Activated naive CD8-positive, alpha-beta T cell treated with anti-CD3 and anti-CD28 coated beads, Interleukin-2, amount 10 ng/mL, durations not matched to agents 7 days and 5 days (primary cell): ENCODE measurements around the gene DRAM2. TPM values are rescaled to one million over a fixed set of nuclear protein-coding genes. Genes with fewer than 3 reads are reported as not detected.

Source experiments
- ATAC-seq: fragments of 150-1000 bp; cut with Tn5 transposase; one replicate; pipeline ENCODE4 v1.10.0; 2021; ENCODE audit warnings: low read depth, moderate library complexity
- POLR2A ChIA-PET: fragments of 350-600 bp; sonication (Branson Sonifier 250); formaldehyde crosslinking; loops from one replicate; lab custom pipeline; 2021; ENCODE audit warnings: antibody characterized with exemption; lab: Charles Lee
- DNase-seq: peaks from one replicate; pipeline ENCODE4 v3.0.0; 2021
- H3K27ac Mint-ChIP-seq: one replicate; pipeline ENCODE4 v1.8.0; 2022; ENCODE audit warnings: mild to moderate bottlenecking, mixed read lengths
- H3K27me3 Mint-ChIP-seq: one replicate; pipeline ENCODE4 v1.8.0; 2022; ENCODE audit warnings: mild to moderate bottlenecking, moderate library complexity, mixed read lengths
- H3K36me3 Mint-ChIP-seq: one replicate; pipeline ENCODE4 v1.8.0; 2021; ENCODE audit warnings: mild to moderate bottlenecking, mixed read lengths
- H3K4me1 Mint-ChIP-seq: one replicate; pipeline ENCODE4 v1.8.0; 2021; ENCODE audit warnings: mixed read lengths
- H3K4me3 Mint-ChIP-seq: one replicate; pipeline ENCODE4 v1.8.0; 2022; ENCODE audit warnings: mild to moderate bottlenecking, moderate library complexity, mixed read lengths
- H3K9me3 Mint-ChIP-seq: one replicate; pipeline ENCODE4 v1.8.0; 2021; ENCODE audit warnings: mixed read lengths
- total RNA-seq, 2 experiments: library from RNA; stranded (reverse); gene quantifications; one replicate each; pipeline ENCODE4 v1.2.3, GENCODE V29; 2021

The DRAM2 gene
- total RNA-seq, 2 experiments from 2014 or later = 36.7 to 37.1 TPM

GRCh38 chr1:111161843-111162487, 22.1 kb upstream of the DRAM2 start:
- Mint-ChIP-seq H3K27ac (no peak overlapping the region), H3K4me1 (peaks cover 8% of the 10 kb centered on the region), H3K9me3 (no peaks in the 10 kb centered on the region), H3K36me3 (peaks cover 27% of the 10 kb centered on the region), H3K27me3 (no peaks in the 10 kb centered on the region), H3K4me3 (no peak overlapping the region)
- POLR2A ChIA-PET = no interaction called here
- DNase-seq = no peak
- ATAC-seq = no peak

GRCh38 chr1:111157431-111157830, 17.5 kb upstream of the DRAM2 start:
- ATAC-seq (no peak), DNase-seq (no peak)
- H3K4me3 Mint-ChIP-seq = no peak overlapping the region
- no peaks in the 10 kb centered on the region for H3K9me3 Mint-ChIP-seq
- H3K4me1 Mint-ChIP-seq = peaks cover 27% of the 10 kb centered on the region
- no peaks in the 10 kb centered on the region for H3K27me3 Mint-ChIP-seq
- H3K36me3 Mint-ChIP-seq = peaks cover 48% of the 10 kb centered on the region
- POLR2A ChIA-PET = no interaction called here
- no peak overlapping the region for H3K27ac Mint-ChIP-seq

GRCh38 chr1:111154021-111154999, 14.4 kb upstream of the DRAM2 start:
- ATAC-seq = no peak
- no peak for DNase-seq
- H3K4me1 Mint-ChIP-seq = peaks cover 37% of the 10 kb centered on the region
- no peaks in the 10 kb centered on the region for H3K9me3 Mint-ChIP-seq
- H3K27ac Mint-ChIP-seq = no peak overlapping the region
- no peak overlapping the region for H3K4me3 Mint-ChIP-seq
- POLR2A ChIA-PET = no interaction called here
- H3K36me3 Mint-ChIP-seq = peaks cover 57% of the 10 kb centered on the region
- no peaks in the 10 kb centered on the region for H3K27me3 Mint-ChIP-seq

GRCh38 chr1:111151838-111152237, 11.9 kb upstream of the DRAM2 start:
- Mint-ChIP-seq H3K4me1 (peaks cover 42% of the 10 kb centered on the region), H3K9me3 (no peaks in the 10 kb centered on the region), H3K36me3 (peaks cover 66% of the 10 kb centered on the region), H3K27me3 (no peaks in the 10 kb centered on the region), H3K4me3 (peak overlapping the region; percentile 15), H3K27ac (peak overlapping the region; percentile 40)
- no peak for ATAC-seq
- POLR2A ChIA-PET = no interaction called here
- DNase-seq = no peak

- H3K36me3 Mint-ChIP-seq = peaks cover 52% of the 10 kb centered on the region
Observed at GRCh38 chr1:111148376-111148881, 8.5 kb upstream of the DRAM2 start.

GRCh38 chr1:111147948-111148347, 8.1 kb upstream of the DRAM2 start:
- Mint-ChIP-seq H3K9me3 (no peaks in the 10 kb centered on the region), H3K27ac (no peak overlapping the region), H3K4me1 (peaks cover 38% of the 10 kb centered on the region), H3K4me3 (no peak overlapping the region), H3K27me3 (no peaks in the 10 kb centered on the region), H3K36me3 (peaks cover 48% of the 10 kb centered on the region)
- DNase-seq (no peak), ATAC-seq (no peak)
- POLR2A ChIA-PET = interaction anchor here (0.7 to 0.9 kb wide), 2 partner anchors 44 to 52 kb away, joined by 3 to 4 read pairs; no protein-coding TSS in a partner anchor

More at GRCh38 chr1:111148376-111148881, 8.5 kb upstream of the DRAM2 start:
- POLR2A ChIA-PET = interaction anchor here (0.7 to 1.0 kb wide), 3 partner anchors 43 to 51 kb away, joined by 3 to 4 read pairs (median 3); no protein-coding TSS in a partner anchor
- DNase-seq (no peak), ATAC-seq (no peak)
- H3K27me3 Mint-ChIP-seq = no peaks in the 10 kb centered on the region
- peaks cover 41% of the 10 kb centered on the region for H3K4me1 Mint-ChIP-seq
- H3K9me3 Mint-ChIP-seq = no peaks in the 10 kb centered on the region
- no peak overlapping the region for H3K27ac Mint-ChIP-seq
- H3K4me3 Mint-ChIP-seq = no peak overlapping the region

GRCh38 chr1:111145963-111146768, 6.3 kb upstream of the DRAM2 start:
- H3K4me3 Mint-ChIP-seq = no peak overlapping the region
- H3K27ac Mint-ChIP-seq = no peak overlapping the region
- no peaks in the 10 kb centered on the region for H3K27me3 Mint-ChIP-seq
- no peaks in the 10 kb centered on the region for H3K9me3 Mint-ChIP-seq
- peaks cover 35% of the 10 kb centered on the region for H3K36me3 Mint-ChIP-seq
- POLR2A ChIA-PET = interaction anchor here (1.1 to 1.2 kb wide), 2 partner anchors 24 to 45 kb away, joined by 3 to 4 read pairs; no protein-coding TSS in a partner anchor
- H3K4me1 Mint-ChIP-seq = peaks cover 36% of the 10 kb centered on the region
- ATAC-seq = no peak
- no peak for DNase-seq

GRCh38 chr1:111145542-111145941, 5.6 kb upstream of the DRAM2 start:
- Mint-ChIP-seq H3K9me3 (no peaks in the 10 kb centered on the region), H3K4me3 (no peak overlapping the region), H3K27ac (no peak overlapping the region), H3K27me3 (no peaks in the 10 kb centered on the region), H3K36me3 (peaks cover 34% of the 10 kb centered on the region), H3K4me1 (peaks cover 38% of the 10 kb centered on the region)
- POLR2A ChIA-PET = no interaction called here
- no peak for DNase-seq
- no peak for ATAC-seq

- H3K4me3 Mint-ChIP-seq = peak overlapping the region; percentile 26
- ATAC-seq = no peak
- no peaks in the 10 kb centered on the region for H3K27me3 Mint-ChIP-seq
- POLR2A ChIA-PET = interaction anchor here (0.9 to 1.2 kb wide), 2 partner anchors 46 to 178 kb away, joined by 3 read pairs; no protein-coding TSS in a partner anchor
- DNase-seq = no peak
- H3K9me3 Mint-ChIP-seq = no peaks in the 10 kb centered on the region
- H3K36me3 Mint-ChIP-seq = peaks cover 25% of the 10 kb centered on the region
- H3K4me1 Mint-ChIP-seq = peaks cover 43% of the 10 kb centered on the region
- H3K27ac Mint-ChIP-seq = no peak overlapping the region
Observed at GRCh38 chr1:111142356-111142975, 2.6 kb upstream of the DRAM2 start.

GRCh38 chr1:111141245-111142220, 1.6 kb upstream of the DRAM2 start:
- peak overlapping the region; percentile 99 for H3K27ac Mint-ChIP-seq
- no peaks in the 10 kb centered on the region for H3K27me3 Mint-ChIP-seq
- peak overlapping the region; percentile 100 for H3K4me3 Mint-ChIP-seq
- ATAC-seq (no peak), DNase-seq (no peak)
- peaks cover 41% of the 10 kb centered on the region for H3K4me1 Mint-ChIP-seq
- peaks cover 25% of the 10 kb centered on the region for H3K36me3 Mint-ChIP-seq
- no peaks in the 10 kb centered on the region for H3K9me3 Mint-ChIP-seq
- POLR2A ChIA-PET = interaction anchor here (0.9 to 2.7 kb wide), 10 partner anchors 9 to 206 kb away, joined by 3 to 22 read pairs (median 4); partner anchors contain the start of gene DENND2D

GRCh38 chr1:111140680-111140967, 731 bp upstream of the DRAM2 start:
- POLR2A ChIA-PET = interaction anchor here (1.0 to 2.7 kb wide), 11 partner anchors 9 to 308 kb away, joined by 3 to 22 read pairs (median 5); partner anchors contain the start of genes DENND2D and WDR77
- ATAC-seq (no peak), DNase-seq (no peak)
- no peaks in the 10 kb centered on the region for H3K9me3 Mint-ChIP-seq
- peak overlapping the region; percentile 99 for H3K27ac Mint-ChIP-seq
- H3K4me3 Mint-ChIP-seq = peak overlapping the region; percentile 100
- peaks cover 27% of the 10 kb centered on the region for H3K36me3 Mint-ChIP-seq
- H3K27me3 Mint-ChIP-seq = no peaks in the 10 kb centered on the region
- H3K4me1 Mint-ChIP-seq = peaks cover 34% of the 10 kb centered on the region
